Endodermal cell (in vitro differentiated cells): ENCODE results near the gene UXT. TPM values are rescaled to one million over a fixed set of nuclear protein-coding genes. Genes with fewer than 3 reads are reported as not detected.

ENCODE experiments used
- DNase-seq: peaks from one replicate; pipeline ENCODE4 v3.0.0-alpha.2; 2017
- H3K27ac ChIP-seq: 2 replicates; pipeline ENCODE4 v1.5.1; 2013; ENCODE audit warnings: mild to moderate bottlenecking, low read depth, low read length, moderate library complexity
- H3K27me3 ChIP-seq: 2 replicates; pipeline ENCODE4 v1.6.1; 2013; ENCODE audit warnings: mild to moderate bottlenecking, low read length, moderate library complexity; ENCODE audit not compliant: insufficient read depth, control insufficient read depth, poor library complexity, severe bottlenecking
- H3K36me3 ChIP-seq: 2 replicates; pipeline ENCODE4 v1.7.0; 2013; ENCODE audit warnings: mild to moderate bottlenecking, low read length, moderate library complexity; ENCODE audit not compliant: control insufficient read depth, insufficient read depth
- H3K4me1 ChIP-seq: one replicate; pipeline ENCODE4 v1.7.0; 2013; ENCODE audit warnings: low read length; ENCODE audit not compliant: control insufficient read depth, insufficient read depth
- H3K4me3 ChIP-seq: 2 replicates; pipeline ENCODE4 v1.5.1; 2013; ENCODE audit warnings: mild to moderate bottlenecking, low read length, moderate library complexity
- H3K9ac ChIP-seq: 2 replicates; pipeline ENCODE4 v1.6.1; 2013; ENCODE audit warnings: mild to moderate bottlenecking, low read length, moderate library complexity; ENCODE audit not compliant: poor library complexity, severe bottlenecking; ENCODE audit errors: extremely low read depth
- H3K9me3 ChIP-seq: 2 replicates; pipeline ENCODE4 v1.6.1; 2013; ENCODE audit warnings: mild to moderate bottlenecking, low read length, moderate library complexity; ENCODE audit not compliant: control insufficient read depth
- H3K27ac Mint-ChIP-seq: 2 replicates; pipeline ENCODE4 v1.8.0; 2020; ENCODE audit warnings: mixed read lengths
- H3K27me3 Mint-ChIP-seq: 2 replicates; pipeline ENCODE4 v1.8.0; 2021; ENCODE audit warnings: mild to moderate bottlenecking, mixed read lengths; ENCODE audit not compliant: insufficient read depth
- H3K36me3 Mint-ChIP-seq: 2 replicates; pipeline ENCODE4 v1.8.0; 2020; ENCODE audit warnings: low read depth, mixed read lengths
- H3K4me1 Mint-ChIP-seq: 2 replicates; pipeline ENCODE4 v1.8.0; 2020; ENCODE audit warnings: mixed read lengths
- H3K4me3 Mint-ChIP-seq: 2 replicates; pipeline ENCODE4 v1.8.0; 2020; ENCODE audit warnings: mild to moderate bottlenecking, moderate library complexity, mixed read lengths
- H3K9me3 Mint-ChIP-seq: 2 replicates; pipeline ENCODE4 v1.8.0; 2020; ENCODE audit warnings: mild to moderate bottlenecking, mixed read lengths
- CTCF ChIP-seq: fragments of 200-600 bp; sonication (generic); conservative IDR thresholded peaks from 2 replicates; pipeline ENCODE4 v1.5.0; 2021; ENCODE audit warnings: antibody characterized with exemption, mild to moderate bottlenecking
- WGBS, 2 experiments: methylation state at CpG; one replicate each; pipeline versions ENCODE4 v1.1.5 to v1.1.7; 2013; ENCODE audit warnings: missing lambda C conversion rate in 2 of 2, mixed read lengths in 1 of 2; ENCODE audit not compliant: insufficient coverage in 1 of 2, insufficient read length in 1 of 2; 5-methylcytosine and 5-hydroxymethylcytosine counted together
- total RNA-seq, 2 donors: library from RNA; stranded (reverse); fragmentation: NEBNext Ultra II Directional in 1 of 2; extraction: Animal tissue kit (Norgen Biotek cat#: 25700) in 1 of 2; gene quantifications; 2 replicates in 1 of 2; 3 replicates in 1 of 2; pipeline ENCODE4 v1.2.1, GENCODE V29; 2021

UXT gene
- total RNA-seq, 2 donors from 2014 or later: 83.7 to 99.9 TPM

GRCh38 chrX:47651043-47651905, 7.7 kb downstream of the UXT start:
- H3K9ac ChIP-seq: no peak overlapping the region
- Mint-ChIP-seq H3K9me3 (peaks cover 70% of the 10 kb centered on the region), H3K27ac (peak overlapping the region; percentile 94), H3K4me3 (peak overlapping the region; percentile 71), H3K36me3 (peaks cover 32% of the 10 kb centered on the region), H3K27me3 (no peaks in the 10 kb centered on the region), H3K4me1 (peaks cover 11% of the 10 kb centered on the region)
- H3K27me3 ChIP-seq: no peaks in the 10 kb centered on the region
- H3K4me1 ChIP-seq: no peaks in the 10 kb centered on the region
- no peak for TF ChIP-seq CTCF
- no peak for DNase-seq
- H3K9me3 ChIP-seq: no peaks in the 10 kb centered on the region
- H3K36me3 ChIP-seq: peaks cover 21% of the 10 kb centered on the region
- peak overlapping the region; percentile 26 for H3K27ac ChIP-seq
- H3K4me3 ChIP-seq: peak overlapping the region; percentile 76
- 2 to 19% methylated on average over 10 to 19 of the region's 19 CpGs for WGBS, 2 experiments

GRCh38 chrX:47650164-47651042, 8.6 kb downstream of the UXT start, which contains the start of gene ELK1:
Gene ELK1, minus strand, starts transcription at chrX:47650563. Its CDS starts 9,122 bp downstream, at chrX:47641441.
- H3K9ac ChIP-seq: peak within 1 kb of the TSS; percentile 60
- TF ChIP-seq CTCF: no peak
- peak within 1 kb of the TSS; percentile 76 for H3K4me3 ChIP-seq
- H3K36me3 Mint-ChIP-seq: peaks cover 23% of the 10 kb centered on the region
- H3K27ac Mint-ChIP-seq: peak within 1 kb of the TSS; percentile 94
- WGBS, 2 experiments: 0 to 4% methylated on average over 4 to 61 of the region's 65 CpGs
- H3K4me1 ChIP-seq: no peaks in the 10 kb centered on the region
- DNase-seq: peak; percentile 98
- H3K4me3 Mint-ChIP-seq: peak within 1 kb of the TSS; percentile 71
- H3K27me3 ChIP-seq: no peaks in the 10 kb centered on the region
- peaks cover 13% of the 10 kb centered on the region for H3K36me3 ChIP-seq
- H3K9me3 ChIP-seq: no peaks in the 10 kb centered on the region
- H3K27me3 Mint-ChIP-seq: no peaks in the 10 kb centered on the region
- H3K27ac ChIP-seq: peak within 1 kb of the TSS; percentile 26
- peaks cover 11% of the 10 kb centered on the region for H3K4me1 Mint-ChIP-seq
- peaks cover 68% of the 10 kb centered on the region for H3K9me3 Mint-ChIP-seq

GRCh38 chrX:47649781-47650163, 9.2 kb downstream of the UXT start:
- Histone ChIP-seq H3K27ac (no peak overlapping the region), H3K27me3 (no peaks in the 10 kb centered on the region), H3K4me3 (peak overlapping the region; percentile 76), H3K9ac (peak overlapping the region; percentile 11), H3K36me3 (peaks cover 10% of the 10 kb centered on the region), H3K9me3 (no peaks in the 10 kb centered on the region), H3K4me1 (no peaks in the 10 kb centered on the region)
- 0% methylated on average over 3 of the region's 11 CpGs; no CpG with 5 or more reads in 1 of the 2 experiments for WGBS, 2 experiments
- Mint-ChIP-seq H3K27me3 (no peaks in the 10 kb centered on the region), H3K4me1 (peaks cover 13% of the 10 kb centered on the region), H3K36me3 (peaks cover 21% of the 10 kb centered on the region), H3K27ac (no peak overlapping the region), H3K4me3 (peak overlapping the region; percentile 71), H3K9me3 (peaks cover 70% of the 10 kb centered on the region)
- no peak for DNase-seq
- TF ChIP-seq CTCF: no peak
